Nephron (organoid): Measurements from ENCODE around the gene ARMC2.
A peak's percentile ranks its signal among the peaks of the same experiment; 100 is the strongest.

Experiments used
- H3K27ac Mint-ChIP-seq, 3 experiments: 2 replicates each; pipeline ENCODE4 v1.8.0; 2020; ENCODE audit warnings: mixed read lengths in 3 of 3, mild to moderate bottlenecking in 2 of 3, moderate library complexity in 1 of 3
- H3K27me3 Mint-ChIP-seq: 2 replicates; pipeline ENCODE4 v1.8.0; 2021; ENCODE audit warnings: low read depth, mild to moderate bottlenecking, moderate library complexity, mixed read lengths
- H3K36me3 Mint-ChIP-seq: 2 replicates; pipeline ENCODE4 v1.8.0; 2020; ENCODE audit warnings: low read depth, mixed read lengths
- H3K4me1 Mint-ChIP-seq: 2 replicates; pipeline ENCODE4 v1.8.0; 2020; ENCODE audit warnings: mixed read lengths
- H3K4me3 Mint-ChIP-seq, 3 experiments: 2 replicates each; pipeline ENCODE4 v1.8.0; 2020; ENCODE audit warnings: mild to moderate bottlenecking in 3 of 3, mixed read lengths in 3 of 3, moderate library complexity in 2 of 3
- H3K9me3 Mint-ChIP-seq: 2 replicates; pipeline ENCODE4 v1.8.0; 2020; ENCODE audit warnings: mixed read lengths
- CTCF ChIP-seq, 3 experiments: fragments of 200-600 bp; sonication (generic); IDR thresholded peaks; one replicate each; pipeline ENCODE4 v1.5.0; 2021; ENCODE audit warnings: antibody characterized with exemption in 3 of 3; ENCODE audit not compliant: unreplicated experiment in 3 of 3

Gene ARMC2

GRCh38 chr6:108916026-108916686 is 67.9 kb downstream of the ARMC2 start:
- H3K4me3 Mint-ChIP-seq = no peak overlapping the region
- H3K4me1 Mint-ChIP-seq = peaks cover 6% of the 10 kb centered on the region
- H3K9me3 Mint-ChIP-seq = no peaks in the 10 kb centered on the region
- H3K36me3 Mint-ChIP-seq = no peaks in the 10 kb centered on the region
- TF ChIP-seq CTCF (IDR thresholded peaks at IDR 0.05; ENCODE audit: unreplicated experiment in 3 of 3) = no peak
- H3K27ac Mint-ChIP-seq = no peak overlapping the region
- peaks cover 3% of the 10 kb centered on the region for H3K27me3 Mint-ChIP-seq

GRCh38 chr6:108920751-108921150 is 72.5 kb downstream of the ARMC2 start:
- H3K36me3 Mint-ChIP-seq = no peaks in the 10 kb centered on the region
- no peak overlapping the region for H3K4me3 Mint-ChIP-seq
- peak overlapping the region in 1 of 3 experiments; percentile 49 for H3K27ac Mint-ChIP-seq
- H3K27me3 Mint-ChIP-seq = no peaks in the 10 kb centered on the region
- no peak for TF ChIP-seq CTCF (IDR thresholded peaks at IDR 0.05; ENCODE audit: unreplicated experiment in 3 of 3)
- peaks cover 16% of the 10 kb centered on the region for H3K4me1 Mint-ChIP-seq
- H3K9me3 Mint-ChIP-seq = no peaks in the 10 kb centered on the region

GRCh38 chr6:108921547-108922361 is 73.5 kb downstream of the ARMC2 start:
- H3K36me3 Mint-ChIP-seq = no peaks in the 10 kb centered on the region
- H3K4me3 Mint-ChIP-seq = no peak overlapping the region

GRCh38 chr6:108922499-108922898 is 74.3 kb downstream of the ARMC2 start:
- Mint-ChIP-seq H3K9me3 (no peaks in the 10 kb centered on the region), H3K27ac (no peak overlapping the region), H3K4me1 (peaks cover 16% of the 10 kb centered on the region), H3K27me3 (no peaks in the 10 kb centered on the region), H3K36me3 (no peaks in the 10 kb centered on the region), H3K4me3 (no peak overlapping the region)
- no peak for TF ChIP-seq CTCF (IDR thresholded peaks at IDR 0.05; ENCODE audit: unreplicated experiment in 3 of 3)

More at GRCh38 chr6:108921547-108922361, 73.5 kb downstream of the ARMC2 start:
- Mint-ChIP-seq H3K9me3 (no peaks in the 10 kb centered on the region), H3K4me1 (peaks cover 16% of the 10 kb centered on the region), H3K27me3 (no peaks in the 10 kb centered on the region), H3K27ac (peak overlapping the region in 1 of 3 experiments; percentile 49)
- no peak for TF ChIP-seq CTCF (IDR thresholded peaks at IDR 0.05; ENCODE audit: unreplicated experiment in 3 of 3)

GRCh38 chr6:108927927-108928326 is 79.7 kb downstream of the ARMC2 start:
- TF ChIP-seq CTCF (IDR thresholded peaks at IDR 0.05; ENCODE audit: unreplicated experiment in 3 of 3) = no peak
- Mint-ChIP-seq H3K9me3 (no peaks in the 10 kb centered on the region), H3K4me3 (no peak overlapping the region), H3K27me3 (no peaks in the 10 kb centered on the region), H3K4me1 (no peaks in the 10 kb centered on the region), H3K36me3 (no peaks in the 10 kb centered on the region), H3K27ac (no peak overlapping the region)
